COLO829 (cell line): ENCODE results near the gene RHEBL1.

Experiments
- DNase-seq: peaks from one replicate; pipeline ENCODE4 v3.0.0; 2012; ENCODE audit warnings: low spot score

The RHEBL1 gene

DNA sequence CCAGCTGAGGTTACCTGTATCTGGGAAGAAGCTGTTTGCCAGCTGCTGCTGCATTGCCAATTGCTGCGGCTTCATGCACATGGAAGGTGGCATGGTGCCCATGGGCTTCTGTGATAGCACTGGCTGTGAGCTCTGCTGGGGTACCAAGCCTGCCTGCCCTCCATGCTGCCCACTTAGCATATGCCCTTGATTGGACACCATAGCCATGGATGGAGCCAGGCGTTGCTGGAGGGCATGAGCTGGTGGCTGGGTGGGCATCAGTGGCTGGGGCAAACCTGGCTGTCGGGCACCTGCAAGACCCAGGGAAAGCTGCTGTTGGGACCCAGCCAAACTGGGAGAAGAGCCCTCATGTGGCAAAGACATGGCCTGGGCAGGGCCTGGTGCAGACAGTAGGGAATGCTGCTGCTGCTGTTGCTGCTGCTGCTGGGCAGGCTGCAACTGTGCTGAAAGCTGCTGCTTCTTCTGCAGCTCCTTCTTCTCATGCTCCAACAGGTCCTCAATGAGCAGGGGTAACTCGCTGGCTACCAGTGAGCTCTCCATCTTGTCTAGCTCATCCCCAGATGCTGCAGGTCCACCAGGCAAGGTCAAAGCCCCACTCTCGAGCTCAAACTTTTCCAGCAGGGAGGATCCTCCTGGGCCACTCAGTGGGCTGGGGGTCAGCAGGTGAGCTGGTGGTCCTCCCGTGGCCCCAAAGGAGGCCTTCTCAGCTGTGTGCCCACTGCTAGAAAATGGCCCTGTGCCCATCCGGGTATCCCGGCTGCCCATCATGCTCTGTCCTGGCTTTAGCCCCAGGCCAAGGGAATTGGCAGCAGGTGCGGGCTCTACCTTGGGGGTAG, 32.5 kb downstream of the RHEBL1 start:
- no peak for DNase-seq

DNA sequence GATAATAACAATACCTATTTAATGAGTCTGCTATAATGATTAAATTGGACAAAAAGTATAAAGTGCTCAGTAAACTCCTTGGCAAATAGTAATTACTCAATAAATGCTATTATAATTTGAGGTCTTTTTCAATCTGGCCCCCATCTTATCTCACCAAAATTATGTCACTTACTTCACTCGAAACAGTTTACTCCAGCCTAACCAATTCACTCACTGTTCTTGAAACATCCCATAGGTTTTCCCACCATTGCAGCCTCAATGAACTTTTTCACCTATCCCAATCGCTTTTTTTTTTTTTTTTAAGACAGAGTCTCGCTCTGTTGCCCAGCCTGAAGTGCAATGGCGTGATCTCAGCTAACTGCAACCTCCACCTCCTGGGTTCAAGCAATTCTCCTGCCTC, 33.8 kb downstream of the RHEBL1 start:
- no peak for DNase-seq

- no peak for DNase-seq
Observed at GRCh38 chr12:49034286-49034622, 35.5 kb downstream of the RHEBL1 start.

- DNase-seq = no peak
Observed at GRCh38 chr12:49033611-49034285, 36.0 kb downstream of the RHEBL1 start.

DNA sequence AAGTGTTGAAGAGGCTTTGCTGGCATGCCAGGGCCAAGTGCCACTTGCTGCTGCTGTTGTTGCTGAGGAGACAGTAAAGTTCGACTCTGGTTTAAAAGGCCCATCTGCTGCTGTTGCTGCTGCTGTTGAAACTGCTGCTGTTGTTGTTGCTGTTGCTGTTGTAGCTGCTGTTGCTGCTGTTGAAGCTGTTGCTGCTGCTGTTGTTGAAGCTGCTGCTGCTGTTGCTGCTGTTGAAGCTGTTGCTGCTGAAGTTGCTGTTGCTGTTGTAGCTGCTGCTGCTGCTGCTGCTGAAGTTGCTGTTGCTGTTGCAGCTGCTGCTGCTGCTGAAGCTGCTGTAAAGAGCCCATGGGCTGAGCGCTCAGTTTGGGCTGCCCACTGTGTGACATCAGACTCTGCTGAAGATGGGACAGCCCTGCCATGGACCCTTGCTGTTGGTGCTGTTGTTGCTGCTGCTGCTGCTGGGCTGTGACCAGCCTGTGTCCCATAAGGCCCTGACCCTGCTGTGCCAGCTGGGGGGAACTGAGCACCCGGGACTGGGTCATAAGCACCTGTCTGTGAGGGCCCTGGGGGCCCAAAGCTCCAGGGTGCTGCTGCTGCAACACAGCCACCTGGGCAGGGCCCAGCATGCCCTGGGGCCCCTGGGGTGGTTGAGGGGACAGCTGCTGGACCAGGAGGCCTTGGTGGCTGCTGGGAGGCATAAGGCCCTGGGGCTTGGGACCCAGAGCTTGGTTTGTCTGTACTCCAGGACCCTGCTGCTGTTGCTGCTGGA, 36.9 kb downstream of the RHEBL1 start:
- no peak for DNase-seq

DNA sequence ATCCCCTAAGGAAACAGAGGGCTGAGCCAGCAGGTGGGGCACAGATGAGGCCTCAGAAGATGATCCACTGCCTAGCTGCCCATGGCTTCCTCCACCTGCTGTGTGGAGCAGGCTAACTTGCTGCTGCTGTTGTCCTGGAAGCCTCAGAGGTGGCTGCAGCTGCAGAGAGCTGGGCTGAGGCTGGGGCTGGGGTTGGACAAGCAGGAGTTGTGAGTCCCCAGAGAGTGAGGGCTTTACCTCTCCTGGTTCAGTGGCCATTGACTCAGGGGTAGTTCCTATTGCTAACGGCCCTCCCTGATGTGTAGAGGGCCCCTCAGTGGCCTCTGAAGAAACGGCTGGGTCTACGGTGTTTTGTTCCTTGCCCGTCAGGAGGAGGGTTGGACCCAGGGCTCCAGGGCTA, 37.5 kb downstream of the RHEBL1 start:
- no peak for DNase-seq

DNA sequence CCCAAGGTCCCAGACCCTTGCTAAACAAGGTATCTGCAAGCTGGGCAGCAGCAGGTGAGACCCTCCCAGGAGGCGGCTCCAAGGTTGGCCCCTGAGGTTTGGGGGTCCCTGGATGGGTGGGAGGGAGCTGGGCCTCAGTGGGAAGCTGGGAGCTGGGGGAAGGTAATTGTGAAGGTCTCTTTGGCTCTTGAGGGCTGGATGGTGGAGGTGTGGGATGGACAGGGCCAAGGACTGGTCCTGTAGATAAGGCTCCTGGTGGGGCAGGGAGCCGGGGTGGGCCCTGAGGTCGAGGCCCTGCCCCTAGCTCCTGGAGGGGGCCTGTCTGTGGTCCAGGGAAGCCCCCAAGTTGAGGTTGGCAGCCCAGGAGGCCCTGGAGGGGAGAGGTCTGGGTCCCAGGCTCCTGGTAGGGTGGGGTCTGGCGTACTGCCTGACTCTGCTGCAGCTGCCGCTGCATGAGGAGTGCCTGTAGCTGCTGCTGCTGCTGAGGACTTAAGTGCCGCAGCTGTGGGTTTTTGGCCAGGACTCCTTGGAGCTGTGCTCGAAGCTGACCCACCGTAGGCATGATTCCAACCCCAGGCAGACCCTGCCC, 38.1 kb downstream of the RHEBL1 start:
- DNase-seq = no peak

DNA sequence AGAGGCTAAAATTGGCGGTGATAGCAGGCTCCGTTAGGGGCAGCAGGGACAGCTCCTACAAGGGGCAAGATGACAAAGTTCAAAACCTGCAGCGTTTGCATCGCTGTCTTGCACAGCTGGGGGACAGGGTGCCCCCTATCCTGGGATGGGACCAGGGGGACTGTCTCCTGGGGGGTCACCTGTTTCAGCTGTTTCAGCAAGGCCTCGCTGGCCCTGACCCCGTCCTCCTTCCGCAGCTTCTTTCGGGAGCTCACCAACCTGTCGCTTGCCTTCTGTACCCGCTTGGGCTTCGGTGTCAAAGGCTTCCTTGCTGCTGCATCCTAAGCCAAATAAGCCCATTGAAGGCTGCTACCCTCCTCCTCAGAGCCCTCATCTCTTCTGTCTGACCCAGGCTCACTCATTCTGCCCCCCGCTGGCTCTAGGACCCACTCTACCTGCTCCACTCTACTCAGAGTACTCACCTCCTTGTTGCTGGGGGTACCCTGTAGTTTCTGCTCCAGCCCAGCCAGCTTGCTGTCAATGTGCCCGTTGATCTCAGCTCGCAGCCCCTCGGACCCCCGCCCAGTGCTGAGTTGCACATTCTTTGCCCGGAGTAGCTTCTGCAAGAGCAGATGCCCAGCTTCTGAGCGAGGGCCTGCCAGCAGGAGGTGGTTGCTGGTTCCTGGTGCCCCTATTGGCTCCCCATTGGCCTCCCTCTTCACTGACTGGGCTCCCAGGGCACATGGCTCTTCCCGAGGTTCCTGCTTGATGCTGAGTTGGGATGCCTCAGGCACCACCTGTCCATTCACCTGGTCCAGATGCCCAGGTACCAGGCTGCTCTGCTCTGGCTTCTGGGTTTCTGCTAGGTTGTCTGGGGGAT, 38.8 kb downstream of the RHEBL1 start:
- DNase-seq = no peak

DNA sequence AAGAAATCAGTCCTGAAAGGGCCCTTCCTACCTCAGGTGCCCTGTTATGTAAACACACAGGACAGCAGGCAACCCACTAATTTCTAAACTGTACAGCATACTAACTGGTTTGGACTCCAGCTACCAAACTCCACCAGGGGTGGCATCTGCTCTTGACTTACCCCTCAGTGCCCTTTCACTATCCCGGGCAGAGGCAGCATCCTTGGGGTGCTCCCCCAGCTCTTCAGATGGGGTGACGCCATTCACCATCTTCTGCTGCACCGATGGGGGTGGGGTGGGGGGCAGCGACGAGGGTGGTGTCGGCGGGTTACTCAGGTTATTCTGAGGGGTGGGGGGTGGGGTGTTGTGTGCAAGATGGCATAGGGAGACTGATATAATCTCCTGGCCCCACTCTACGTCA, 39.7 kb downstream of the RHEBL1 start:
- no peak for DNase-seq

GRCh38 chr12:49028666-49029275, 41.0 kb downstream of the RHEBL1 start:
- DNase-seq = no peak

DNA sequence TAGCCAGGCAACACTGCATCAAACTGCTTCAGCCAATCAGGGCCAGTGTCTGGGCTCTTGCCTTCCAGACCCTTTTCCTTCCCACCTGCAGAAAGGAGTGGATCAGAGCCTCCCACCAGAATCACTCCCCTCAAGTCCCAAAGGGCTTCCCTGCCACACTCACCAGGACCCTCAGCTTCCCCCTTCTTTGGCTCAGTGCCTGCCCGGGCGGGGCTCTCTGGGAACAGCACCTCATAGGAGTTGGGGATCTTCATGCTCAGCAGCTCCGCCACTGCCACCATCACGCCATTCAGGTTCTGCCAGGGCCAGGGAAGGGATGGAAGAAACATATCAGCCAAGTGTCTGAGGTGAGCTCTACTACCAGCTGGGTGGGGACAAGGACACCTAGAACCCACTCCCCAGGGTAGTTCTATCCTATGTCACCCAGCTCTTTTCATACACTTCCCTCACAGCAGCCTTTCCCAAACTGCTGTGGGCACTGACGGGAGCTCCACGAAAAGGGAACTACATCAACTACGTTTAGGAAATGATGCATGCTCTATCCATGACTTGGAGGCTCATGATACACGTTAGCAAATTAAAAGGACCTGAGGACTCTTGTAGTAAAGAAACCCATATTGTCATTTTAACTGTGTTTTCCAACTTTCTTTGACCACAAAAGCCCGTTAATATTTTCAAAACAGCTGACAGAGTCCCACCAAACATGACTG, 41.8 kb downstream of the RHEBL1 start:
- DNase-seq = no peak

- DNase-seq = no peak
Observed at GRCh38 chr12:49026678-49027480, 42.9 kb downstream of the RHEBL1 start.

- DNase-seq = no peak
Observed at GRCh38 chr12:49026101-49026500, 43.7 kb downstream of the RHEBL1 start.

GRCh38 chr12:49025463-49025862, 44.3 kb downstream of the RHEBL1 start:
- no peak for DNase-seq

DNA sequence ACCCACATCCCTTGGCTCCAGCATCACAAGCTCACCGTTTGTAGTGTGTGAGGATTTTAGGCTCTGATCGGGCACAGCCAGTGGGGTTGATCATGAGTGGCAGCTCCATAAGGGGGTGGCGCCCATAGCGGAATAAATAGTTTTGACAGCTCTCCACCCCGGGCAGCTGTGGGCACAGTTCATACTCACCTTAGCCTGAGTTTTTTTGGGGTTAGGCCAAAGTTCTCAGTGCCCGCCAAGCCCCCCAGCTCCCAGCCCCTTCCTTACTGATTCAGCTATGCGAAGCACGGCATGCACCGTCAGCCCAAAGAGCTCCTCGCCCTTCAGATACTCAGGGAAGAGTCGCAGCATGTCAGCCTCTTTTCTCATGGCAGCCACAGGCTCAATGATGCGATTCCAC, 45.2 kb downstream of the RHEBL1 start:
- no peak for DNase-seq

DNA sequence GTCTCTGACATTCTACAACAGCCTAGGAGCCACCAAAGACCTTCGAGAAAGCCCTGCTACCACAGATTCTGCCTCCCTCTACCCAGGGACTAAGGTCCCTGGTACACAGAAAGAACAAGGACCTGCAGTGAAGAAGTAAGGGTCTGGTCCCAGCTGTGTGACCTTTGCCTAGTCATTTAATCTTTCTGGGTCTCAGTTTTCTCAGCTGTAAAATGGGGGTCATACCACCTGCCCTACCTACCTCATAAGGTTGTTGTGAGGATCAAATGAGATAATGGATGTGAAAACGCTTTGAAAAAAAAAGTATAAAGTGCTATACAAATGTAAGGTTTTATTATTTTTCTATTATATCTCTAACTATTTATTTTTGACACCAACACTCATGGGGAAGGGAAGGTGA, 46.0 kb downstream of the RHEBL1 start:
- DNase-seq = no peak

GRCh38 chr12:49022558-49023178, 47.1 kb downstream of the RHEBL1 start:
- DNase-seq = no peak

- DNase-seq = no peak
Observed at GRCh38 chr12:49021292-49021915, 48.4 kb downstream of the RHEBL1 start.

- no peak for DNase-seq
Observed at GRCh38 chr12:49020441-49020840, 49.3 kb downstream of the RHEBL1 start.
